Smooth muscle cell (in vitro differentiated cells): ENCODE results near the gene APOB. TPM values are rescaled to one million over a fixed set of nuclear protein-coding genes. Genes with fewer than 3 reads are reported as not detected.

ENCODE experiments used
- DNase-seq: peaks from one replicate; lab custom pipeline; 2025; ENCODE audit not compliant: unreplicated experiment; lab: John Stamatoyannopoulos, UW
- H2AFZ ChIP-seq: fragments of 200-600 bp; sonication (generic); 2 replicates; pipeline ENCODE4 v1.6.0; 2016; ENCODE audit warnings: antibody characterized with exemption, low read depth, mild to moderate bottlenecking
- H3F3A ChIP-seq: fragments of 200-600 bp; sonication (generic); 2 replicates; pipeline ENCODE4 v1.6.0; 2017; ENCODE audit warnings: antibody characterized with exemption, low read depth
- H3K27ac ChIP-seq: fragments of 200-600 bp; sonication (generic); 2 replicates; pipeline ENCODE4 v1.5.1; 2016; ENCODE audit warnings: low read depth, mild to moderate bottlenecking
- H3K27me3 ChIP-seq: fragments of 200-600 bp; sonication (generic); 2 replicates; pipeline ENCODE4 v1.6.1; 2016; ENCODE audit warnings: low read depth, mild to moderate bottlenecking
- H3K36me3 ChIP-seq: fragments of 200-600 bp; sonication (generic); 2 replicates; pipeline ENCODE4 v1.5.1; 2016; ENCODE audit warnings: low read depth
- H3K4me1 ChIP-seq: fragments of 200-600 bp; sonication (generic); 2 replicates; pipeline ENCODE4 v1.5.1; 2016; ENCODE audit warnings: low read depth
- H3K4me2 ChIP-seq: fragments of 200-600 bp; sonication (generic); 2 replicates; pipeline ENCODE4 v1.6.0; 2016; ENCODE audit warnings: mild to moderate bottlenecking
- H3K4me3 ChIP-seq: fragments of 200-600 bp; sonication (generic); 2 replicates; pipeline ENCODE4 v1.5.1; 2016; ENCODE audit warnings: mild to moderate bottlenecking
- H3K79me2 ChIP-seq: fragments of 200-600 bp; sonication (generic); 2 replicates; pipeline ENCODE4 v1.6.0; 2016; ENCODE audit warnings: low read depth, mild to moderate bottlenecking
- H3K9ac ChIP-seq: fragments of 200-600 bp; sonication (generic); 2 replicates; pipeline ENCODE4 v1.6.0; 2016; ENCODE audit warnings: low read depth
- H3K9me3 ChIP-seq: fragments of 200-600 bp; sonication (generic); replicated peaks from 2 replicates; pipeline ENCODE4 v1.5.1; 2016; ENCODE audit warnings: low read depth
- H4K20me1 ChIP-seq: fragments of 200-600 bp; sonication (generic); 2 replicates; pipeline ENCODE4 v1.6.0; 2016; ENCODE audit warnings: low read depth
- CTCF ChIP-seq: fragments of 200-600 bp; sonication (generic); IDR thresholded peaks from 2 replicates; pipeline ENCODE4 v1.5.1; 2017; ENCODE audit warnings: borderline replicate concordance, mild to moderate bottlenecking, antibody characterized with exemption; ENCODE audit not compliant: insufficient read depth, poor library complexity, severe bottlenecking
- WGBS: methylation state at CpG from one replicate; pipeline ENCODE4 v1.1.7; 2016; ENCODE audit warnings: low lambda C conversion rate; 5-methylcytosine and 5-hydroxymethylcytosine counted together
- polyA plus RNA-seq: library from polyadenylated mRNA; unstranded; fragments of >200 nt; fragmentation: Nextera tagmentation; extraction: Ambion mirVana; gene quantifications from 2 replicates; pipeline ENCODE4 v1.2.1, GENCODE V29; 2016
- total RNA-seq: library from RNA; depleted of rRNA; stranded (reverse); fragments of >200 nt; gene quantifications from 2 replicates; pipeline ENCODE4 v1.2.3, GENCODE V29; 2014

APOB gene
- total RNA-seq (under 0.01 and 0.09 TPM in 2 replicates), polyA plus RNA-seq (0.06 and 0.09 TPM in 2 replicates)

DNA sequence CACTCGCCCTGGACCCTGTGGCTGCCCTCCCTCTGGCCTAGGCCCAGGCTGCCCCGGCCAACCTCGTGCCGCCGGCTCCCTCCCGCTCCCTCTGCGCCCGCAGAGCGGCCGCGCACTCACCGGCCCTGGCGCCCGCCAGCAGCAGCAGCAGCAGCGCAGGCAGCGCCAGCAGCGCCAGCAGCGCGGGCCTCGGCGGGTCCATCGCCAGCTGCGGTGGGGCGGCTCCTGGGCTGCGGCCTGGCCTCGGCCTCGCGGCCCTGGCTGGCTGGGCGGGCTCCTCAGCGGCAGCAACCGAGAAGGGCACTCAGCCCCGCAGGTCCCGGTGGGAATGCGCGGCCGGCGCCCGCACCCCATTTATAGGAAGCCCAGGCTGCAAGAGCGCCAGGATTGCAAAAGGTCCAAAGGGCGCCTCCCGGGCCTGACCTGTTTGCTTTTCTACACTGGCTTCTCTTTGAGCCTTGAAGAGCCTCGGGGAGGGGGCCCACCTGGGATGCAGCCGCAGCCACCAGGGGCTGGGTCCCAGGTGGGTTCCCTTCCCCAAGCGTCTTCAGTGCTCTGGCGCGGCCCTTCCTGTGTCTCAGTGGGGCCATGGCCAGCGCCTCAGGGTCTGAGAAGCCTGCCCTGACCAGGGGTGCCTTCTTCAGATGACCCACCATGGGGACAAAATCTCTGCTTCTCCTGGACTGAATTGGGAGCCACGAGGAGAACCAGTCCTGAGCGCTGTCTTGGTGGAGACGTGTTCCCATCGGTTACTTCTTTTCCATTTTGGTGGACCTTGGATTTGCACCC is at the start of gene APOB:
APOB (minus strand) TSS at position 330 of the 789 bp plus-strand sequence; CDS start at position 202, 128 bp downstream.
- H2AFZ ChIP-seq: no peak within 1 kb of the TSS
- WGBS: 13% methylated on average over 50 of the region's 51 CpGs
- no peaks in the 10 kb centered on the region for H3K9me3 ChIP-seq
- no peaks in the 10 kb centered on the region for H4K20me1 ChIP-seq
- H3K79me2 ChIP-seq: no peaks in the 10 kb centered on the region
- no peaks in the 10 kb centered on the region for H3F3A ChIP-seq
- DNase-seq: peak; percentile 23
- peak within 1 kb of the TSS; percentile 44 for H3K4me3 ChIP-seq
- H3K27me3 ChIP-seq: peaks cover 45% of the 10 kb centered on the region
- H3K27ac ChIP-seq: no peak within 1 kb of the TSS
- TF ChIP-seq CTCF: no peak
- no peak within 1 kb of the TSS for H3K9ac ChIP-seq
- peaks cover 6% of the 10 kb centered on the region for H3K4me1 ChIP-seq
- peak within 1 kb of the TSS; percentile 82 for H3K4me2 ChIP-seq
- H3K36me3 ChIP-seq: no peaks in the 10 kb centered on the region

GRCh38 chr2:21092308-21092869 is 48.5 kb upstream of the APOB start:
- Histone ChIP-seq H4K20me1 (no peaks in the 10 kb centered on the region), H3K9me3 (no peaks in the 10 kb centered on the region), H3K27ac (no peak overlapping the region), H2AFZ (no peak overlapping the region), H3K79me2 (no peaks in the 10 kb centered on the region), H3K4me1 (no peaks in the 10 kb centered on the region), H3F3A (no peaks in the 10 kb centered on the region), H3K36me3 (no peaks in the 10 kb centered on the region), H3K9ac (no peak overlapping the region), H3K27me3 (no peaks in the 10 kb centered on the region), H3K4me3 (no peak overlapping the region), H3K4me2 (no peak overlapping the region)
- TF ChIP-seq CTCF: no peak
- 73% methylated on average over 3 of the region's 3 CpGs for WGBS
- DNase-seq: no peak

DNA sequence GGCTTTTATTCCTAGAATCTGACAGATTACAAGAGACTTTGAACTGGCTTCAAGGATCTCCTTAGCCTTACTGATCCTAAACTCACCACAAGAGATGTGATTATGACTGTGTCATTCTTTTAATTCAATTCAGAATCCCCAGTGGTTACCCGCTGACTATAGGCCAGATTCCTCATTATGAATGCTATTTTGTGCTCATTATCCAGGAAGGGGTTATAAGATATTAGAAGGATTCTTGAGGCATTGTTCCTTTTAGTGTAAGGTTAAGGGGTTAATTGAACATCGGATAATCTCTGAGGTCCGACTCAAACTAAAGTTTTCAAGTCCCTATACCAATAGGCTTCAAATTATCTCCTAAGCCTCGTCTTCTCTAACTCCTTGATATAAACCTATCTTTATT is 40.5 kb upstream of the APOB start:
- no peak overlapping the region for H3K27ac ChIP-seq
- no peaks in the 10 kb centered on the region for H3K36me3 ChIP-seq
- H2AFZ ChIP-seq: no peak overlapping the region
- no peaks in the 10 kb centered on the region for H3F3A ChIP-seq
- H3K79me2 ChIP-seq: no peaks in the 10 kb centered on the region
- H3K4me2 ChIP-seq: no peak overlapping the region
- no peaks in the 10 kb centered on the region for H4K20me1 ChIP-seq
- 88% methylated on average over 4 of the region's 4 CpGs for WGBS
- no peaks in the 10 kb centered on the region for H3K9me3 ChIP-seq
- no peak for TF ChIP-seq CTCF
- no peak for DNase-seq
- peaks cover 13% of the 10 kb centered on the region for H3K4me1 ChIP-seq
- no peak overlapping the region for H3K4me3 ChIP-seq
- no peaks in the 10 kb centered on the region for H3K27me3 ChIP-seq
- no peak overlapping the region for H3K9ac ChIP-seq

GRCh38 chr2:21083482-21083881 is 39.6 kb upstream of the APOB start:
- DNase-seq: no peak
- H3K79me2 ChIP-seq: no peaks in the 10 kb centered on the region
- H4K20me1 ChIP-seq: no peaks in the 10 kb centered on the region
- no peak overlapping the region for H3K4me3 ChIP-seq
- no peaks in the 10 kb centered on the region for H3K27me3 ChIP-seq
- no peaks in the 10 kb centered on the region for H3K9me3 ChIP-seq
- no peak overlapping the region for H3K27ac ChIP-seq
- no peaks in the 10 kb centered on the region for H3K36me3 ChIP-seq
- 86% methylated on average over 1 of the region's 1 CpG for WGBS
- H2AFZ ChIP-seq: no peak overlapping the region
- no peak overlapping the region for H3K9ac ChIP-seq
- H3F3A ChIP-seq: no peaks in the 10 kb centered on the region
- no peak for TF ChIP-seq CTCF
- H3K4me2 ChIP-seq: no peak overlapping the region
- peaks cover 13% of the 10 kb centered on the region for H3K4me1 ChIP-seq
